HepG2 (cell line): ENCODE data around the gene ZC3H18. TPM values are rescaled to one million over a fixed set of nuclear protein-coding genes. Genes with fewer than 3 reads are reported as not detected.
A peak's percentile ranks its signal among the peaks of the same experiment; 100 is the strongest.

Experiments used
- AKNA ChIP-seq: sonication (generic); formaldehyde crosslinking; IDR thresholded peaks from 2 replicates; pipeline ENCODE4 v1.4.0; 2020; ENCODE audit warnings: missing genetic modification reagents, borderline replicate concordance
- CHCHD3 ChIP-seq: sonication (generic); formaldehyde crosslinking; IDR thresholded peaks from 2 replicates; pipeline ENCODE4 v1.8.0; 2022; ENCODE audit warnings: mild to moderate bottlenecking, missing genetic modification reagents, moderate library complexity
- GABPA ChIP-seq, 2 experiments: IDR thresholded peaks; 2 replicates each; pipeline ENCODE4 v1.6.1; 2011 to 2016; ENCODE audit warnings: low read depth in 2 of 2, low read length in 1 of 2, missing biosample characterization in 1 of 2, missing genetic modification characterization in 1 of 2
- GMEB1 ChIP-seq: sonication (generic); formaldehyde crosslinking; IDR thresholded peaks from 2 replicates; pipeline ENCODE4 v1.5.1; 2020; ENCODE audit warnings: missing genetic modification reagents, mild to moderate bottlenecking, borderline replicate concordance
- HINFP ChIP-seq: sonication (generic); formaldehyde crosslinking; IDR thresholded peaks from 2 replicates; pipeline ENCODE4 v1.4.0; 2020; ENCODE audit warnings: low read depth, mild to moderate bottlenecking, missing genetic modification reagents
- HNRNPL ChIP-seq: fragments of 200-400 bp; formaldehyde crosslinking; IDR thresholded peaks from 2 replicates; pipeline ENCODE4 v1.6.1; 2017; ENCODE audit warnings: mild to moderate bottlenecking, low read depth, low read length
- JDP2 ChIP-seq: sonication (generic); formaldehyde crosslinking; IDR thresholded peaks from 2 replicates; pipeline ENCODE4 v1.8.1; 2022; ENCODE audit warnings: missing genetic modification reagents, borderline replicate concordance
- MYPOP ChIP-seq: sonication (generic); formaldehyde crosslinking; IDR thresholded peaks from 2 replicates; pipeline ENCODE4 v1.8.1; 2023; ENCODE audit warnings: mild to moderate bottlenecking, moderate library complexity, missing genetic modification reagents
- RARA ChIP-seq: IDR thresholded peaks from 2 replicates; pipeline ENCODE4 v1.6.1; 2016; ENCODE audit warnings: missing genetic modification reagents, missing compliant biosample characterization
- REXO4 ChIP-seq: sonication (generic); formaldehyde crosslinking; IDR thresholded peaks from 2 replicates; pipeline ENCODE4 v1.8.0; 2022; ENCODE audit warnings: missing genetic modification reagents, mild to moderate bottlenecking, borderline replicate concordance
- ZNF12 ChIP-seq: sonication (generic); formaldehyde crosslinking; IDR thresholded peaks from 2 replicates; pipeline ENCODE4 v1.5.0; 2020; ENCODE audit warnings: missing genetic modification reagents
- ZNF224 ChIP-seq: sonication (generic); formaldehyde crosslinking; IDR thresholded peaks from 2 replicates; pipeline ENCODE4 v1.5.0; 2020; ENCODE audit warnings: mild to moderate bottlenecking, missing genetic modification reagents
- ZNF343 ChIP-seq: sonication (generic); formaldehyde crosslinking; IDR thresholded peaks from 2 replicates; pipeline ENCODE4 v1.4.0; 2020; ENCODE audit warnings: mild to moderate bottlenecking, missing genetic modification reagents
- ZNF850 ChIP-seq: sonication (generic); formaldehyde crosslinking; conservative IDR thresholded peaks from 2 replicates; pipeline ENCODE4 v1.9.0; 2021; ENCODE audit warnings: mild to moderate bottlenecking, missing genetic modification reagents
- polyA plus RNA-seq, 8 experiments: library from polyadenylated mRNA; depleted of rRNA in 3 of 8; stranded (reverse) in 7 of 8; unstranded in 1 of 8; fragments of >200 nt; fragmentation: Illumina TruSeq in 4 of 8; extraction: Trizol in 4 of 8; gene quantifications; 2 replicates each; pipeline versions ENCODE4 v1.2.1 to v1.2.3, GENCODE V29; 2011 to 2016; ENCODE audit warnings: low read depth in 4 of 8, missing spikeins in 1 of 8, mixed read lengths in 1 of 8; ENCODE audit not compliant: insufficient read depth in 1 of 8
- total RNA-seq, 5 experiments: library from RNA; depleted of rRNA; stranded (reverse); fragments of >200 nt; fragmentation: Illumina TruSeq; extraction: Trizol; gene quantifications; 2 replicates each; pipeline ENCODE4 v1.2.3, GENCODE V29; 2016; ENCODE audit warnings: low read depth in 1 of 5
- TF ChIP-seq, protein P1 (sequence below): sonication (generic); IDR thresholded peaks from 2 replicates; pipeline ENCODE4 v1.6.1; 2016; ENCODE audit warnings: low read depth, borderline replicate concordance
- TF ChIP-seq, protein P2 (sequence below): sonication (generic); formaldehyde crosslinking; IDR thresholded peaks from 2 replicates; pipeline ENCODE4 v1.8.1; 2023; ENCODE audit warnings: mild to moderate bottlenecking, inconsistent platforms, moderate library complexity, missing genetic modification reagents, borderline replicate concordance

ZC3H18 gene
- total and polyA plus RNA-seq, 2 of the 13 experiments (the other 11 are each of a cell fraction or from before 2014, with no cell fraction given), result 11.2 to 27.4 TPM

DNA sequence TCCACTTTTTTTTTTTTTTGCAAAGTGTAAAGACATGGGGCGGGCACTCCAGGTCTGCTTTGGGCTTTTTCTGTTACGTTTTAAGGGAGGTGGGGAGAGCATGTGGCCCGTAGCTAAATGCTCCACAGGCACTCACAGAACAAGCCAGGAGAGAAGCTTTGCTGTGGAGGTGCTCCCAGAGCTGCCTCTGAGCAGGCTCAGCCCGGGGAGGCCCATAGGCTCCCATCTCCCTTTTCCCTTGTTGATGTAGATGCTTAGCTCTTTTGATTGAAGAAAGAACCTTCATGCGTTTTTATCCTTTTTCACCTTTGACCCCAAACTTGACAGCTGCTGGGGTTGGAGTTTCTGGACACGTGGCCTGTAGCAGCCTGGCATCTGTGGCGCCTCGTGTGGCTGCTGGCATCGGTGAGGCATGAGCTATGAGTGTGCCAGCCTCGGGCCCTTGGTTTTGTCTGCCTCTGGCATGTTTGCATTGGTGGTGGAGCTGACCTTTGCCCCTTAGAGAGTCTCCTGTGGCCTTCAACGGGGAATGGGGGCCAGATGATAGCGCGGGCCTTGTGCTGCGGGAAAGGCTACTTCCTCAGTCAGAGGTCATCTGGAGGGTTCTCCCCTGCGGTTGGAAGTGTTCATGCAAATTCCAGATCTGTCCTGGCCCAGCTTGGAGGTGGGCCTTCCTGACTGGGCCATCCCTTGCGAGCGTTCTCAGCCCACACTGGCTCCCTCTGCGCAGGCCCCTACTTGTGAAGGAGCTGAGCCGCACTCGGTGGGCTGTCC is 48.2 kb downstream of the ZC3H18 start (continued):
- TF ChIP-seq, protein P1, sequence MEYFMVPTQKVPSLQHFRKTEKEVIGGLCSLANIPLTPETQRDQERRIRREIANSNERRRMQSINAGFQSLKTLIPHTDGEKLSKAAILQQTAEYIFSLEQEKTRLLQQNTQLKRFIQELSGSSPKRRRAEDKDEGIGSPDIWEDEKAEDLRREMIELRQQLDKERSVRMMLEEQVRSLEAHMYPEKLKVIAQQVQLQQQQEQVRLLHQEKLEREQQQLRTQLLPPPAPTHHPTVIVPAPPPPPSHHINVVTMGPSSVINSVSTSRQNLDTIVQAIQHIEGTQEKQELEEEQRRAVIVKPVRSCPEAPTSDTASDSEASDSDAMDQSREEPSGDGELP, result peak; percentile 65; the same call in 1 of the 2 replicates
- TF ChIP-seq HNRNPL (peak; percentile 100), RARA (CRISPR knock-in tag) (peak; percentile 91), HINFP (0 out of 2 replicates have a peak, but pooled peaks have one; percentile 44), REXO4 (CRISPR knock-in tag) (no peak), ZNF850 (CRISPR knock-in tag) (no peak), GMEB1 (CRISPR knock-in tag) (no peak), MYPOP (CRISPR knock-in tag) (no peak), ZNF224 (CRISPR knock-in tag) (0 out of 2 replicates have a peak, but pooled peaks have one; percentile 48), CHCHD3 (CRISPR knock-in tag) (no peak), ZNF12 (CRISPR knock-in tag) (no peak; the same call in 1 of the 2 replicates), AKNA (CRISPR knock-in tag) (no peak), JDP2 (CRISPR knock-in tag) (no peak), ZNF343 (no peak; the same call in 1 of the 2 replicates), GABPA (IDR thresholded peaks at IDR 0.05; ENCODE audit: low read depth, low read length) (no peak), GABPA (CRISPR knock-in tag; IDR thresholded peaks at IDR 0.05; ENCODE audit: low read depth) (peak; percentile 77)
- TF ChIP-seq, protein P2, sequence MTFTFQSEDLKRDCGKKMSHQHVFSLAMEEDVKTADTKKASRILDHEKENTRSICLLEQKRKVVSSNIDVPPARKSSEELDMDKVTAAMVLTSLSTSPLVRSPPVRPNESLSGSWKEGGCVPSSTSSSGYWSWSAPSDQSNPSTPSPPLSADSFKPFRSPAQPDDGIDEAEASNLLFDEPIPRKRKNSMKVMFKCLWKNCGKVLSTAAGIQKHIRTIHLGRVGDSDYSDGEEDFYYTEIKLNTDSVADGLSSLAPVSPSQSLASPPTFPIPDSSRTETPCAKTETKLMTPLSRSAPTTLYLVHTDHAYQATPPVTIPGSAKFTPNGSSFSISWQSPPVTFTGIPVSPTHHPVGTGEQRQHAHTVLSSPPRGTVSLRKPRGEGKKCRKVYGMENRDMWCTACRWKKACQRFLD (CRISPR knock-in tag), result 0 out of 2 replicates have a peak, but pooled peaks have one; percentile 50
